HCT116 (cell line): Measurements from ENCODE around the gene OSBP2. TPM values are rescaled to one million over a fixed set of nuclear protein-coding genes. Genes with fewer than 3 reads are reported as not detected.

ENCODE experiments used
- ATAC-seq: fragments of 200-7000 bp; cut with Tn5 transposase; 2 replicates; pipeline ENCODE4 v1.9.1; 2020; ENCODE audit warnings: mild to moderate bottlenecking, moderate library complexity
- BruUV-seq: library from RNA; stranded (reverse); fragments of 400-500 nt; replicated peaks from 2 replicates; lab custom pipeline; 2021; lab: Mats Ljungman, UMichigan
- CTCF ChIA-PET: fragments of 300-600 bp; sonication (Branson Sonifier 250); formaldehyde crosslinking; loops from one replicate; lab custom pipeline; 2021; ENCODE audit warnings: antibody characterized with exemption; lab: Charles Lee
- POLR2A ChIA-PET: fragments of 300-600, 350-600 bp; sonication (Branson Sonifier 250); formaldehyde crosslinking; loops from one replicate; lab custom pipeline; 2021; ENCODE audit warnings: antibody characterized with exemption; lab: Charles Lee
- RAD21 ChIA-PET, 2 experiments: fragments of 300-600 bp; sonication (Branson Sonifier 250); formaldehyde crosslinking; loops; one replicate each; lab custom pipeline; 2023; ENCODE audit warnings: low total read pairs in 2 of 2; ENCODE audit not compliant: uncharacterized antibody in 2 of 2, unreplicated experiment in 2 of 2, low non-redundant PET in 1 of 2; lab: Charles Lee
- DNase-seq: peaks from one replicate; pipeline ENCODE4 v3.0.0-alpha.2; 2010; ENCODE audit warnings: low read depth, low spot score
- H2AFZ ChIP-seq: fragments of 200-600 bp; shearing (Covaris generic), sonication (generic); 2 replicates; pipeline ENCODE4 v1.6.1; 2017; ENCODE audit warnings: low read depth, mixed run types, mixed read lengths, antibody characterized with exemption, low read length; ENCODE audit not compliant: poor library complexity, severe bottlenecking
- H3K27ac ChIP-seq: 2 replicates; pipeline ENCODE4 v1.5.1; 2012; ENCODE audit warnings: low read depth, low read length
- H3K27me3 ChIP-seq: fragments of 200-600 bp; sonication (generic); 2 replicates; pipeline ENCODE4 v1.6.1; 2016; ENCODE audit warnings: mixed run types, low read length, mixed read lengths; ENCODE audit not compliant: insufficient read depth
- H3K36me3 ChIP-seq, 2 experiments: fragments of 200-500 bp in 1 of 2; fragments of 200-600 bp in 1 of 2; sonication (Bioruptor generic) in 1 of 2; sonication (generic) in 1 of 2; 2 replicates each; pipeline versions ENCODE4 v1.5.1 to v1.6.1; 2014 to 2016; ENCODE audit warnings: low read length in 2 of 2, inconsistent platforms in 1 of 2, mixed read lengths in 1 of 2, mixed run types in 1 of 2; ENCODE audit not compliant: insufficient read depth in 2 of 2, control insufficient read depth in 1 of 2
- H3K4me1 ChIP-seq, 2 experiments: fragments of 200-600 bp in 1 of 2; sonication (generic) in 1 of 2; 2 replicates each; pipeline versions ENCODE4 v1.5.1 to v1.6.1; 2012 to 2017; ENCODE audit warnings: low read length in 2 of 2, inconsistent platforms in 1 of 2, mild to moderate bottlenecking in 1 of 2, mixed read lengths in 1 of 2, mixed run types in 1 of 2, moderate library complexity in 1 of 2; ENCODE audit not compliant: insufficient read depth in 2 of 2, control insufficient read depth in 1 of 2
- H3K4me2 ChIP-seq: fragments of 200-600 bp; sonication (generic); 2 replicates; pipeline ENCODE4 v1.6.1; 2017; ENCODE audit warnings: mixed run types, low read length, mixed read lengths
- H3K4me3 ChIP-seq, 2 experiments: fragments of 200-600 bp in 1 of 2; sonication (generic) in 1 of 2; replicated peaks in 1 of 2; 2 replicates each; pipeline ENCODE4 v1.5.1; 2011 to 2016; ENCODE audit warnings: low read length in 2 of 2, control low read depth in 1 of 2, low read depth in 1 of 2, mild to moderate bottlenecking in 1 of 2, mixed read lengths in 1 of 2, mixed run types in 1 of 2
- H3K79me2 ChIP-seq: fragments of 200-600 bp; sonication (generic); 2 replicates; pipeline ENCODE4 v1.6.1; 2017; ENCODE audit warnings: mild to moderate bottlenecking, mixed run types, low read length, moderate library complexity, mixed read lengths; ENCODE audit not compliant: insufficient read depth
- H3K9ac ChIP-seq: fragments of 200-600 bp; sonication (generic); 2 replicates; pipeline ENCODE4 v1.6.1; 2016; ENCODE audit warnings: low read length, mixed read lengths
- H3K9me2 ChIP-seq: fragments of 200-600 bp; sonication (generic), shearing (Covaris generic); 2 replicates; pipeline ENCODE4 v1.6.1; 2017; ENCODE audit warnings: mixed run types, mild to moderate bottlenecking, moderate library complexity; ENCODE audit not compliant: insufficient read depth
- H3K9me3 ChIP-seq, 2 experiments: fragments of 200-500 bp in 1 of 2; fragments of 200-600 bp in 1 of 2; sonication (Bioruptor generic) in 1 of 2; sonication (generic) in 1 of 2; 2 replicates each; pipeline ENCODE4 v1.6.1; 2014 to 2017; ENCODE audit warnings: low read length in 2 of 2, mixed read lengths in 2 of 2, inconsistent platforms in 1 of 2, low read depth in 1 of 2, mild to moderate bottlenecking in 1 of 2, mixed run types in 1 of 2, moderate library complexity in 1 of 2; ENCODE audit not compliant: control insufficient read depth in 1 of 2, insufficient read depth in 1 of 2
- H4K20me1 ChIP-seq: fragments of 200-600 bp; sonication (generic), shearing (Covaris generic); 2 replicates; pipeline ENCODE4 v1.6.1; 2017; ENCODE audit warnings: mixed run types, mild to moderate bottlenecking, moderate library complexity; ENCODE audit not compliant: insufficient read depth
- CBX3 ChIP-seq: IDR thresholded peaks from 2 replicates; pipeline ENCODE4 v1.6.1; 2012; ENCODE audit warnings: low read depth
- EGR1 ChIP-seq: IDR thresholded peaks from 2 replicates; pipeline ENCODE4 v1.6.1; 2012; ENCODE audit warnings: low read depth
- EZH2 ChIP-seq: fragments of 200-600 bp; sonication (generic); IDR thresholded peaks from 2 replicates; pipeline ENCODE4 v1.6.1; 2017; ENCODE audit warnings: antibody characterized with exemption, mixed run types
- EZH2phosphoT487 ChIP-seq: fragments of 200-600 bp; IDR thresholded peaks from 2 replicates; pipeline ENCODE4 v1.6.1; 2018; ENCODE audit warnings: antibody characterized with exemption, borderline replicate concordance
- FOSL1 ChIP-seq: IDR thresholded peaks from 2 replicates; pipeline ENCODE4 v1.6.1; 2012; ENCODE audit warnings: low read depth
- JUND ChIP-seq: IDR thresholded peaks from 2 replicates; pipeline ENCODE4 v1.6.1; 2012
- POLR2A ChIP-seq: IDR thresholded peaks from 2 replicates; pipeline ENCODE4 v1.7.0; 2011; ENCODE audit warnings: borderline replicate concordance; ENCODE audit not compliant: insufficient read depth, insufficient read length; ENCODE audit errors: extremely low read depth
- POLR2AphosphoS5 ChIP-seq: IDR thresholded peaks from 2 replicates; pipeline ENCODE4 v1.6.1; 2011; ENCODE audit warnings: mild to moderate bottlenecking, low read depth, low read length, moderate library complexity
- RAD21 ChIP-seq: IDR thresholded peaks from 2 replicates; pipeline ENCODE4 v1.6.1; 2012; ENCODE audit warnings: low read depth, mild to moderate bottlenecking
- REST ChIP-seq: IDR thresholded peaks from 2 replicates; pipeline ENCODE4 v1.6.1; 2012; ENCODE audit warnings: low read depth
- SIN3A ChIP-seq: IDR thresholded peaks from 2 replicates; pipeline ENCODE4 v1.6.1; 2012; ENCODE audit warnings: low read depth
- SP1 ChIP-seq: IDR thresholded peaks from 2 replicates; pipeline ENCODE4 v1.6.1; 2012; ENCODE audit warnings: low read depth
- SRF ChIP-seq: IDR thresholded peaks from 2 replicates; pipeline ENCODE4 v1.6.1; 2012; ENCODE audit warnings: low read depth
- TCF7L2 ChIP-seq: IDR thresholded peaks from 2 replicates; pipeline ENCODE4 v1.7.0; 2011; ENCODE audit warnings: borderline replicate concordance, inconsistent platforms; ENCODE audit not compliant: insufficient read depth, insufficient read length; ENCODE audit errors: extremely low read depth
- YY1 ChIP-seq: IDR thresholded peaks from 2 replicates; pipeline ENCODE4 v1.6.1; 2011; ENCODE audit warnings: low read length, low read depth, moderate library complexity, mild to moderate bottlenecking; ENCODE audit not compliant: insufficient replicate concordance; ENCODE audit errors: extremely low read depth
- ZFX ChIP-seq: fragments of 450-650 bp; IDR thresholded peaks from 2 replicates; pipeline ENCODE4 v1.6.1; 2017
- intact Hi-C: fragments of 100-400 bp; cut with micrococcal nuclease; formaldehyde crosslinking; loops from 2 replicates; pipeline ENCODE4 v1.10.0; 2022
- total RNA-seq: library from RNA; stranded (reverse); gene quantifications from one replicate; pipeline ENCODE4 v1.2.1, GENCODE V29; 2021; ENCODE audit not compliant: unreplicated experiment
- TF ChIP-seq, protein P1 (sequence below), 3 experiments: fragments of 200-600 bp in 1 of 3; sonication (generic) in 1 of 3; IDR thresholded peaks in 2 of 3; conservative IDR thresholded peaks in 1 of 3; 2 replicates each; pipeline ENCODE4 v1.5.1; 2012 to 2017; ENCODE audit warnings: low read depth in 2 of 3, low read length in 2 of 3, antibody characterized with exemption in 1 of 3, borderline replicate concordance in 1 of 3, control low read depth in 1 of 3, mild to moderate bottlenecking in 1 of 3, mixed read lengths in 1 of 3, mixed run types in 1 of 3, moderate library complexity in 1 of 3; ENCODE audit not compliant: insufficient read depth in 1 of 3
- TF ChIP-seq, protein P2 (sequence below): IDR thresholded peaks from 2 replicates; pipeline ENCODE4 v1.6.1; 2011; ENCODE audit warnings: mild to moderate bottlenecking, low read length, moderate library complexity; ENCODE audit not compliant: insufficient replicate concordance; ENCODE audit errors: extremely low read depth
- TF ChIP-seq, protein P3 (sequence below): IDR thresholded peaks from 2 replicates; pipeline ENCODE4 v1.6.1; 2012
- TF ChIP-seq, protein P4 (sequence below): IDR thresholded peaks from 2 replicates; pipeline ENCODE4 v1.6.1; 2012

The OSBP2 gene
- total RNA-seq, 1 experiment from 2014 or later = 12.9 TPM

DNA sequence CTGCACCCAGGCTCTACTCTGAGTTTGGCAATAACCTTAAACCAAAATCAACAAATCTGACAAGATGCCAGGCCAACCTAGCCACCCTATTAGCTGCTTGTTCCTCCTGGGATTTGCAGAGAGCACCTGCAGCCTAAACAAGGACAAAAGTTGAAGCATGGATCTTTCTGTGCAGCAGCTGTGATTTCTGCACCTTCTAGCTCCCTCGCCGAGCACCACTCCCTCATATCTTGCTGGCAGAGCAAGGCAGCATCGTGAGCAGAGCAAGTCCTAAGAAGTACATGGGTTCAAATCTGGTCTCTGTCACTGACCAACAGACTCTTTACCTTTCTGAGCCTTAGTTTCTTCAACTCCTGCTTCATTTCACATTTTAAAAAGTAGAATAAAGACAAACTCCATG lies 235.6 kb downstream of the OSBP2 start:
- no peak for ATAC-seq
- RAD21 ChIA-PET = no interaction called here
- CTCF ChIA-PET = no interaction called here

More for the DNA sequence above, 235.6 kb downstream of the OSBP2 start:
- BruUV-seq = no TSS peak
- no peaks in the 10 kb centered on the region for H3K9me2 ChIP-seq
- TF ChIP-seq EGR1 = no peak
- TF ChIP-seq, protein P1, sequence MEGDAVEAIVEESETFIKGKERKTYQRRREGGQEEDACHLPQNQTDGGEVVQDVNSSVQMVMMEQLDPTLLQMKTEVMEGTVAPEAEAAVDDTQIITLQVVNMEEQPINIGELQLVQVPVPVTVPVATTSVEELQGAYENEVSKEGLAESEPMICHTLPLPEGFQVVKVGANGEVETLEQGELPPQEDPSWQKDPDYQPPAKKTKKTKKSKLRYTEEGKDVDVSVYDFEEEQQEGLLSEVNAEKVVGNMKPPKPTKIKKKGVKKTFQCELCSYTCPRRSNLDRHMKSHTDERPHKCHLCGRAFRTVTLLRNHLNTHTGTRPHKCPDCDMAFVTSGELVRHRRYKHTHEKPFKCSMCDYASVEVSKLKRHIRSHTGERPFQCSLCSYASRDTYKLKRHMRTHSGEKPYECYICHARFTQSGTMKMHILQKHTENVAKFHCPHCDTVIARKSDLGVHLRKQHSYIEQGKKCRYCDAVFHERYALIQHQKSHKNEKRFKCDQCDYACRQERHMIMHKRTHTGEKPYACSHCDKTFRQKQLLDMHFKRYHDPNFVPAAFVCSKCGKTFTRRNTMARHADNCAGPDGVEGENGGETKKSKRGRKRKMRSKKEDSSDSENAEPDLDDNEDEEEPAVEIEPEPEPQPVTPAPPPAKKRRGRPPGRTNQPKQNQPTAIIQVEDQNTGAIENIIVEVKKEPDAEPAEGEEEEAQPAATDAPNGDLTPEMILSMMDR (IDR thresholded peaks at IDR 0.05 in 2 of 3, conservative IDR thresholded peaks at IDR 0.05 in 1 of 3; ENCODE audit: borderline replicate concordance in 1 of 3, insufficient read depth in 1 of 3, low read depth in 2 of 3, low read length in 2 of 3) = no peak
- no peak for TF ChIP-seq POLR2AphosphoS5
- TF ChIP-seq SP1 = no peak
- no peak for TF ChIP-seq FOSL1
- TF ChIP-seq CBX3 = no peak
- TF ChIP-seq, protein P2, sequence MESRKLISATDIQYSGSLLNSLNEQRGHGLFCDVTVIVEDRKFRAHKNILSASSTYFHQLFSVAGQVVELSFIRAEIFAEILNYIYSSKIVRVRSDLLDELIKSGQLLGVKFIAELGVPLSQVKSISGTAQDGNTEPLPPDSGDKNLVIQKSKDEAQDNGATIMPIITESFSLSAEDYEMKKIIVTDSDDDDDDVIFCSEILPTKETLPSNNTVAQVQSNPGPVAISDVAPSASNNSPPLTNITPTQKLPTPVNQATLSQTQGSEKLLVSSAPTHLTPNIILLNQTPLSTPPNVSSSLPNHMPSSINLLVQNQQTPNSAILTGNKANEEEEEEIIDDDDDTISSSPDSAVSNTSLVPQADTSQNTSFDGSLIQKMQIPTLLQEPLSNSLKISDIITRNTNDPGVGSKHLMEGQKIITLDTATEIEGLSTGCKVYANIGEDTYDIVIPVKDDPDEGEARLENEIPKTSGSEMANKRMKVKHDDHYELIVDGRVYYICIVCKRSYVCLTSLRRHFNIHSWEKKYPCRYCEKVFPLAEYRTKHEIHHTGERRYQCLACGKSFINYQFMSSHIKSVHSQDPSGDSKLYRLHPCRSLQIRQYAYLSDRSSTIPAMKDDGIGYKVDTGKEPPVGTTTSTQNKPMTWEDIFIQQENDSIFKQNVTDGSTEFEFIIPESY = no peak
- TF ChIP-seq EZH2 = no peak
- no peak for TF ChIP-seq EZH2phosphoT487
- TF ChIP-seq JUND = no peak
- TF ChIP-seq, protein P3, sequence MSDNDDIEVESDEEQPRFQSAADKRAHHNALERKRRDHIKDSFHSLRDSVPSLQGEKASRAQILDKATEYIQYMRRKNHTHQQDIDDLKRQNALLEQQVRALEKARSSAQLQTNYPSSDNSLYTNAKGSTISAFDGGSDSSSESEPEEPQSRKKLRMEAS = no peak
- no peak for TF ChIP-seq REST
- TF ChIP-seq RAD21 = no peak
- TF ChIP-seq, protein P4, sequence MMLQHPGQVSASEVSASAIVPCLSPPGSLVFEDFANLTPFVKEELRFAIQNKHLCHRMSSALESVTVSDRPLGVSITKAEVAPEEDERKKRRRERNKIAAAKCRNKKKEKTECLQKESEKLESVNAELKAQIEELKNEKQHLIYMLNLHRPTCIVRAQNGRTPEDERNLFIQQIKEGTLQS = no peak
- TF ChIP-seq ZFX = no peak
- no peak for TF ChIP-seq SIN3A
- no peak for TF ChIP-seq YY1
- TF ChIP-seq TCF7L2 = no peak
- no peak for TF ChIP-seq SRF
- no peak for TF ChIP-seq POLR2A
- H3K4me3 ChIP-seq = no peak overlapping the region
- H3K79me2 ChIP-seq = no peaks in the 10 kb centered on the region
- DNase-seq = no peak
- no peak overlapping the region for H2AFZ ChIP-seq
- H3K9me3 ChIP-seq = no peaks in the 10 kb centered on the region
- H3K27ac ChIP-seq = no peak overlapping the region
- intact Hi-C loops = no loop called here
- no peaks in the 10 kb centered on the region for H4K20me1 ChIP-seq
- peaks cover 23 to 31% of the 10 kb centered on the region in 2 experiments; a peak in 3 of 4 replicates for H3K36me3 ChIP-seq
- H3K27me3 ChIP-seq = no peaks in the 10 kb centered on the region
- H3K4me2 ChIP-seq = no peak overlapping the region
- no peaks in the 10 kb centered on the region for H3K4me1 ChIP-seq
- no peak overlapping the region for H3K9ac ChIP-seq
- POLR2A ChIA-PET = no interaction called here
